Measurements from ENCODE around the gene RGMB. TPM values are rescaled to one million over a fixed set of nuclear protein-coding genes. Genes with fewer than 3 reads are reported as not detected.
A peak's percentile ranks its signal among the peaks of the same experiment; 100 is the strongest.

Gene RGMB
- total RNA-seq, 3 donors from 2014 or later = 22.0 to 23.1 (median 22.1) TPM

GRCh38 chr5:98757978-98758377, 15.5 kb upstream of the RGMB start:
- no peak for TF ChIP-seq POLR2A (IDR thresholded peaks at IDR 0.05)
- no peak for TF ChIP-seq CTCF (IDR thresholded peaks at IDR 0.05)
- no peak for TF ChIP-seq POLR2AphosphoS5 (IDR thresholded peaks at IDR 0.05)
- intact Hi-C loops (cut with DNase I; ENCODE audit: low total_unique reads) = no loop called here
- Histone ChIP-seq H3K9me3 (no peaks in the 10 kb centered on the region), H3K4me3 (no peak overlapping the region), H3K27ac (no peak overlapping the region), H3K36me3 (no peaks in the 10 kb centered on the region), H3K4me1 (no peaks in the 10 kb centered on the region), H3K27me3 (no peaks in the 10 kb centered on the region)
- no peak for DNase-seq (ENCODE audit: low spot score in 2 of 2)

GRCh38 chr5:98763001-98763630, 10.3 kb upstream of the RGMB start:
- DNase-seq (ENCODE audit: low spot score in 2 of 2) = no peak
- Histone ChIP-seq H3K4me3 (no peak overlapping the region), H3K4me1 (no peaks in the 10 kb centered on the region), H3K36me3 (no peaks in the 10 kb centered on the region), H3K27me3 (no peaks in the 10 kb centered on the region), H3K27ac (no peak overlapping the region), H3K9me3 (no peaks in the 10 kb centered on the region)
- no peak for TF ChIP-seq POLR2AphosphoS5 (IDR thresholded peaks at IDR 0.05)
- TF ChIP-seq CTCF (IDR thresholded peaks at IDR 0.05) = no peak
- TF ChIP-seq POLR2A (IDR thresholded peaks at IDR 0.05) = no peak
- intact Hi-C loops (cut with DNase I; ENCODE audit: low total_unique reads) = no loop called here

GRCh38 chr5:98765815-98766214, 7.6 kb upstream of the RGMB start:
- intact Hi-C loops (cut with DNase I; ENCODE audit: low total_unique reads) = no loop called here
- H3K27me3 ChIP-seq = no peaks in the 10 kb centered on the region
- H3K4me3 ChIP-seq = no peak overlapping the region
- H3K4me1 ChIP-seq = no peaks in the 10 kb centered on the region
- TF ChIP-seq POLR2AphosphoS5 (IDR thresholded peaks at IDR 0.05) = no peak
- TF ChIP-seq CTCF (IDR thresholded peaks at IDR 0.05) = no peak
- no peak for TF ChIP-seq POLR2A (IDR thresholded peaks at IDR 0.05)
- no peak overlapping the region for H3K27ac ChIP-seq
- H3K9me3 ChIP-seq = no peaks in the 10 kb centered on the region
- no peaks in the 10 kb centered on the region for H3K36me3 ChIP-seq
- DNase-seq (ENCODE audit: low spot score in 2 of 2) = no peak

- Histone ChIP-seq H3K9me3 (no peaks in the 10 kb centered on the region), H3K27ac (no peak overlapping the region), H3K4me1 (peaks cover 0 to 8% of the 10 kb centered on the region in 2 donors), H3K36me3 (no peaks in the 10 kb centered on the region), H3K4me3 (no peak overlapping the region), H3K27me3 (no peaks in the 10 kb centered on the region)
- intact Hi-C loops (cut with DNase I; ENCODE audit: low total_unique reads) = no loop called here
- no peak for DNase-seq (ENCODE audit: low spot score in 2 of 2)
- no peak for TF ChIP-seq CTCF (IDR thresholded peaks at IDR 0.05)
- TF ChIP-seq POLR2A (IDR thresholded peaks at IDR 0.05) = no peak
- no peak for TF ChIP-seq POLR2AphosphoS5 (IDR thresholded peaks at IDR 0.05)
Observed at GRCh38 chr5:98767581-98767980, 5.9 kb upstream of the RGMB start.

- Histone ChIP-seq H3K4me1 (peaks cover 0 to 9% of the 10 kb centered on the region in 2 donors), H3K4me3 (peak overlapping the region; percentile 55 to 89 (median 73)), H3K36me3 (no peaks in the 10 kb centered on the region), H3K27ac (peak overlapping the region; percentile 79 to 82), H3K9me3 (no peaks in the 10 kb centered on the region), H3K27me3 (no peaks in the 10 kb centered on the region)
- TF ChIP-seq CTCF (IDR thresholded peaks at IDR 0.05) (peak in 2 of 3 donors; percentile 67 to 68), POLR2AphosphoS5 (IDR thresholded peaks at IDR 0.05) (no peak)
- intact Hi-C loops (cut with DNase I; ENCODE audit: low total_unique reads) = no loop called here
- DNase-seq (ENCODE audit: low spot score in 2 of 2) = no peak
Observed at GRCh38 chr5:98768160-98768959, 5.1 kb upstream of the RGMB start.
